IMR-90 (cell line): ENCODE data around the gene ISOC2. TPM values are rescaled to one million over a fixed set of nuclear protein-coding genes. Genes with fewer than 3 reads are reported as not detected.
"Not testable (repeated sequence)": the region's sequence is repeated elsewhere in the genome, so short reads cannot be mapped to it uniquely, and the experiment has no call there.

Experiments
- ATAC-seq: fragments of 200-7000 bp; cut with Tn5 transposase; 2 replicates; pipeline ENCODE4 v1.9.1; 2020; ENCODE audit warnings: low read depth, mild to moderate bottlenecking, moderate library complexity
- BruUV-seq: library from RNA; stranded (reverse); fragments of 400-500 nt; replicated peaks from 2 replicates; lab custom pipeline; 2021; lab: Mats Ljungman, UMichigan
- CTCF ChIA-PET: fragments of 300-600 bp; formaldehyde crosslinking; extraction: SDS; loops from one replicate; lab custom pipeline; 2021; ENCODE audit warnings: antibody characterized with exemption; lab: Yijun Ruan, JAX
- POLR2A ChIA-PET: fragments of 300-600 bp; sonication (Branson Sonifier 250); formaldehyde crosslinking; loops from one replicate; lab custom pipeline; 2022; ENCODE audit warnings: antibody characterized with exemption; ENCODE audit not compliant: unreplicated experiment; lab: Charles Lee
- DNase-seq: peaks from one replicate; pipeline ENCODE4 v3.0.0; 2013
- H2AFZ ChIP-seq: replicated peaks from 2 replicates; pipeline ENCODE3; 2013; ENCODE audit warnings: low read length, mild to moderate bottlenecking; ENCODE audit not compliant: poor library complexity
- H2AK5ac ChIP-seq: 2 replicates; pipeline ENCODE4 v1.6.1; 2013; ENCODE audit warnings: low read depth, low read length, inconsistent platforms
- H2AK9ac ChIP-seq: replicated peaks from 2 replicates; pipeline ENCODE3; 2013; ENCODE audit warnings: mild to moderate bottlenecking, low read depth, low read length, moderate library complexity; ENCODE audit not compliant: poor library complexity
- H2BK120ac ChIP-seq: 2 replicates; pipeline ENCODE4 v1.6.1; 2013; ENCODE audit warnings: low read depth, low read length, inconsistent platforms
- H2BK15ac ChIP-seq: 3 replicates; pipeline ENCODE4 v1.6.1; 2013; ENCODE audit warnings: low read depth, low read length, inconsistent platforms
- H2BK20ac ChIP-seq: 2 replicates; pipeline ENCODE4 v1.6.1; 2013; ENCODE audit warnings: low read depth, mild to moderate bottlenecking, inconsistent platforms, low read length, moderate library complexity
- H2BK5ac ChIP-seq: 2 replicates; pipeline ENCODE4 v1.6.1; 2013; ENCODE audit warnings: mild to moderate bottlenecking, low read depth, low read length, inconsistent platforms; ENCODE audit not compliant: poor library complexity, severe bottlenecking
- H3K14ac ChIP-seq: replicated peaks from 2 replicates; pipeline ENCODE4 v1.6.1; 2013; ENCODE audit warnings: low read depth, low read length, inconsistent platforms
- H3K18ac ChIP-seq: 2 replicates; pipeline ENCODE4 v1.6.1; 2013; ENCODE audit warnings: low read depth, low read length, control low read depth
- H3K23ac ChIP-seq: 2 replicates; pipeline ENCODE4 v1.6.1; 2013; ENCODE audit warnings: low read depth, low read length, inconsistent platforms
- H3K27ac ChIP-seq: 2 replicates; pipeline ENCODE4 v1.5.1; 2013; ENCODE audit warnings: mild to moderate bottlenecking, control low read depth, low read length; ENCODE audit not compliant: insufficient read depth
- H3K27me3 ChIP-seq: 2 replicates; pipeline ENCODE4 v1.6.1; 2013; ENCODE audit warnings: low read length; ENCODE audit not compliant: control insufficient read depth, insufficient read depth
- H3K36me3 ChIP-seq: 2 replicates; pipeline ENCODE4 v1.6.1; 2013; ENCODE audit warnings: low read length, mixed read lengths; ENCODE audit not compliant: control insufficient read depth, insufficient read depth
- H3K4ac ChIP-seq: 2 replicates; pipeline ENCODE4 v1.6.1; 2013; ENCODE audit warnings: low read depth, low read length, inconsistent platforms
- H3K4me1 ChIP-seq: 2 replicates; pipeline ENCODE4 v1.6.1; 2013; ENCODE audit warnings: low read length, mixed read lengths; ENCODE audit not compliant: control insufficient read depth, insufficient read depth
- H3K4me2 ChIP-seq: 2 replicates; pipeline ENCODE4 v1.6.1; 2013; ENCODE audit warnings: low read depth, mild to moderate bottlenecking, control low read depth, low read length, moderate library complexity
- H3K4me3 ChIP-seq: 2 replicates; pipeline ENCODE4 v1.5.1; 2013; ENCODE audit warnings: low read depth, mild to moderate bottlenecking, control low read depth, low read length, moderate library complexity; ENCODE audit not compliant: insufficient read depth
- H3K56ac ChIP-seq: 2 replicates; pipeline ENCODE4 v1.6.1; 2013; ENCODE audit warnings: low read length, inconsistent platforms; ENCODE audit not compliant: insufficient read depth; ENCODE audit errors: extremely low read depth
- H3K79me1 ChIP-seq, 2 experiments: 2 replicates each; pipeline ENCODE4 v1.6.1; 2013; ENCODE audit warnings: low read length in 2 of 2, inconsistent platforms in 1 of 2, low read depth in 1 of 2
- H3K9ac ChIP-seq: 2 replicates; pipeline ENCODE4 v1.6.1; 2013; ENCODE audit warnings: low read depth, low read length, control low read depth
- H3K9me1 ChIP-seq: 2 replicates; pipeline ENCODE4 v1.6.1; 2013; ENCODE audit warnings: low read length, inconsistent platforms; ENCODE audit not compliant: insufficient read depth
- H3K9me3 ChIP-seq: 2 replicates; pipeline ENCODE4 v1.6.1; 2013; ENCODE audit warnings: low read length; ENCODE audit not compliant: control insufficient read depth, insufficient read depth
- H4K20me1 ChIP-seq: 2 replicates; pipeline ENCODE4 v1.6.1; 2013; ENCODE audit warnings: low read length, inconsistent platforms; ENCODE audit not compliant: insufficient read depth
- H4K5ac ChIP-seq: 2 replicates; pipeline ENCODE4 v1.6.1; 2013; ENCODE audit warnings: mild to moderate bottlenecking, low read depth, low read length, control low read depth
- H4K8ac ChIP-seq, 2 experiments: 2 replicates each; pipeline ENCODE4 v1.6.1; 2013; ENCODE audit warnings: low read depth in 2 of 2, low read length in 2 of 2, control low read depth in 1 of 2, inconsistent platforms in 1 of 2
- H4K91ac ChIP-seq: 2 replicates; pipeline ENCODE4 v1.6.1; 2013; ENCODE audit warnings: low read depth, low read length, inconsistent platforms; ENCODE audit not compliant: insufficient read depth
- BHLHE40 ChIP-seq: fragments of 150-350 bp; IDR thresholded peaks from 2 replicates; pipeline ENCODE4 v1.6.1; 2016; ENCODE audit warnings: mild to moderate bottlenecking, low read depth, low read length
- NFE2L2 ChIP-seq: fragments of 150-350 bp; IDR thresholded peaks from 2 replicates; pipeline ENCODE4 v1.6.1; 2016; ENCODE audit warnings: low read depth, mild to moderate bottlenecking, low read length
- POLR2A ChIP-seq: IDR thresholded peaks from 2 replicates; pipeline ENCODE4 v1.6.1; 2012; ENCODE audit warnings: mild to moderate bottlenecking, low read depth, low read length
- RCOR1 ChIP-seq: IDR thresholded peaks from 2 replicates; pipeline ENCODE4 v1.6.1; 2012; ENCODE audit warnings: mild to moderate bottlenecking, low read length, improper control_type of control experiment; ENCODE audit not compliant: insufficient replicate concordance
- RFX5 ChIP-seq: IDR thresholded peaks from 2 replicates; pipeline ENCODE4 v1.8.0; 2012; ENCODE audit warnings: low read depth, mild to moderate bottlenecking, low read length, moderate library complexity
- SMC3 ChIP-seq: fragments of 150-350 bp; IDR thresholded peaks from 2 replicates; pipeline ENCODE4 v1.6.1; 2016; ENCODE audit warnings: low read depth, mild to moderate bottlenecking, antibody characterized with exemption, low read length, moderate library complexity
- WGBS, 2 experiments: methylation state at CpG; one replicate each; pipeline versions ENCODE4 v1.1.5 to v1.1.7; 2013; ENCODE audit warnings: missing lambda C conversion rate in 2 of 2; ENCODE audit not compliant: insufficient read length in 1 of 2; ENCODE audit errors: extremely low coverage in 2 of 2; 5-methylcytosine and 5-hydroxymethylcytosine counted together
- dilution Hi-C: fragments of 300-500 bp; cut with HindIII; formaldehyde crosslinking; loops from one replicate; pipeline ENCODE4 v1.14.3; 2018; ENCODE audit warnings: low sequenced_read_pairs; ENCODE audit not compliant: unreplicated experiment
- in situ Hi-C: fragments of 300-500 bp; cut with MboI; formaldehyde crosslinking; loops from 3 replicates; pipeline ENCODE4 v1.14.3; 2019; ENCODE audit warnings: low sequenced_read_pairs, inconsistent platforms, mixed read lengths
- intact Hi-C: fragments of 100-400 bp; cut with micrococcal nuclease; formaldehyde crosslinking; loops from 2 replicates; pipeline ENCODE4 v1.10.0; 2022
- polyA plus RNA-seq, 3 experiments: library from polyadenylated mRNA; depleted of rRNA; stranded (reverse); fragments of >200 nt; gene quantifications; 2 replicates each; pipeline ENCODE4 v1.2.3, GENCODE V29; 2012; ENCODE audit warnings: low replicate concordance in 1 of 3
- total RNA-seq: library from RNA; depleted of rRNA; stranded (reverse); fragments of >200 nt; gene quantifications from 2 replicates; pipeline ENCODE4 v1.2.3, GENCODE V29; 2012

ISOC2 gene
- total and polyA plus RNA-seq, 2 of the 4 experiments (the other 2 are of a cell fraction): 56.1 to 82.1 TPM

GRCh38 chr19:55497763-55498162, 36.3 kb upstream of the ISOC2 start:
- Histone ChIP-seq H2AFZ (peak overlapping the region; percentile 51), H3K18ac (no peak overlapping the region), H3K4me2 (no peak overlapping the region), H2AK5ac (no peak overlapping the region), H3K9me1 (peaks cover 3% of the 10 kb centered on the region), H4K8ac (no peak overlapping the region), H3K79me1 (peaks cover 0 to 17% of the 10 kb centered on the region in 2 experiments), H3K4me3 (no peak overlapping the region), H4K91ac (no peak overlapping the region), H3K14ac (no peak overlapping the region), H3K36me3 (peaks cover 13% of the 10 kb centered on the region; the same call in 1 of the 2 replicates), H3K27me3 (no peaks in the 10 kb centered on the region), H2BK15ac (no peak overlapping the region), H3K56ac (no peak overlapping the region), H3K9me3 (no peaks in the 10 kb centered on the region), H4K20me1 (no peaks in the 10 kb centered on the region), H2BK5ac (no peak overlapping the region), H3K23ac (no peak overlapping the region), H3K9ac (no peak overlapping the region), H2BK120ac (no peak overlapping the region), H2BK20ac (no peak overlapping the region), H4K5ac (no peak overlapping the region), H2AK9ac (no peak overlapping the region), H3K27ac (no peak overlapping the region), H3K4me1 (peaks cover 16% of the 10 kb centered on the region), H3K4ac (no peak overlapping the region)
- intact Hi-C loops (no loop called here), in situ Hi-C loops (loop anchor here (25.0 kb wide), 1 partner anchor 1035 kb away; the partner anchor contains the start of genes CDC42EP5 and LENG9), dilution Hi-C loops (no loop called here)
- DNase-seq (no peak), ATAC-seq (no peak)
- POLR2A ChIA-PET: no interaction called here
- BruUV-seq: no TSS peak
- TF ChIP-seq RFX5: no peak
- TF ChIP-seq BHLHE40: no peak
- TF ChIP-seq SMC3: no peak
- no peak for TF ChIP-seq RCOR1
- no peak for TF ChIP-seq POLR2A
- no peak for TF ChIP-seq NFE2L2
- CTCF ChIA-PET: no interaction called here
- WGBS, 2 experiments: 96% methylated on average over 9 of the region's 13 CpGs; no CpG with 5 or more reads in 1 of the 2 experiments

- H2AFZ ChIP-seq, H2AK9ac ChIP-seq, BruUV-seq, H2BK5ac ChIP-seq, intact Hi-C loops, H3K4me2 ChIP-seq, CTCF ChIA-PET, H2BK120ac ChIP-seq, H3K14ac ChIP-seq, H4K8ac ChIP-seq, H4K20me1 ChIP-seq, H3K27ac ChIP-seq, dilution Hi-C loops, H2BK20ac ChIP-seq, H3K9me1 ChIP-seq, ATAC-seq, H3K4me3 ChIP-seq, H3K4ac ChIP-seq, H3K18ac ChIP-seq, H3K9ac ChIP-seq, H2AK5ac ChIP-seq, DNase-seq, H3K23ac ChIP-seq, H2BK15ac ChIP-seq, POLR2A ChIA-PET, H3K56ac ChIP-seq, H4K91ac ChIP-seq, H3K27me3 ChIP-seq, H3K9me3 ChIP-seq, H4K5ac ChIP-seq: not testable (repeated sequence)
- in situ Hi-C loops: loop anchor here (25.0 kb wide), 1 partner anchor 1035 kb away; the partner anchor contains the start of genes CDC42EP5 and LENG9
- peaks cover 16% of the 10 kb centered on the region for H3K4me1 ChIP-seq
- H3K36me3 ChIP-seq: peaks cover 13% of the 10 kb centered on the region; the same call in 1 of the 2 replicates
- peaks cover 0 to 17% of the 10 kb centered on the region in 2 experiments for H3K79me1 ChIP-seq
- no CpG with 5 or more reads among the region's 10 CpGs for WGBS, 2 experiments
Observed at GRCh38 chr19:55496820-55497219, 35.4 kb upstream of the ISOC2 start.
